CD14-positive monocyte (primary cell): Measurements from ENCODE around the gene MT1A. TPM values are rescaled to one million over a fixed set of nuclear protein-coding genes. Genes with fewer than 3 reads are reported as not detected.
A peak's percentile ranks its signal among the peaks of the same experiment; 100 is the strongest.

Experiments used
- DNase-seq, 3 donors: peaks; one replicate each; pipeline ENCODE4 v3.0.0-alpha.2; 2011 to 2022
- H2AFZ ChIP-seq: 2 replicates; pipeline ENCODE4 v1.6.0; 2012; ENCODE audit warnings: mild to moderate bottlenecking, low read depth, low read length, inconsistent platforms; ENCODE audit not compliant: insufficient read depth, poor library complexity, severe bottlenecking
- H3K27ac ChIP-seq, 2 donors: 1 replicate in 1 of 2; 2 replicates in 1 of 2; pipeline ENCODE4 v1.5.1; 2012 to 2013; ENCODE audit warnings: low read length in 2 of 2, control low read depth in 1 of 2, inconsistent platforms in 1 of 2, low read depth in 1 of 2, mild to moderate bottlenecking in 1 of 2
- H3K27me3 ChIP-seq, 2 donors: one replicate each; pipeline versions ENCODE4 v1.6.0 to v1.6.1; 2011 to 2013; ENCODE audit warnings: low read length in 2 of 2; ENCODE audit not compliant: control insufficient read depth in 2 of 2, insufficient read depth in 2 of 2
- H3K36me3 ChIP-seq, 2 donors: replicated peaks in 1 of 2; 1 replicate in 1 of 2; 2 replicates in 1 of 2; pipeline versions ENCODE4 v1.5.1 to v1.6.1; 2012 to 2013; ENCODE audit warnings: low read length in 2 of 2, control low read depth in 1 of 2, inconsistent platforms in 1 of 2, mild to moderate bottlenecking in 1 of 2; ENCODE audit not compliant: insufficient read depth in 2 of 2, control insufficient read depth in 1 of 2
- H3K4me1 ChIP-seq, 2 donors: 1 replicate in 1 of 2; 2 replicates in 1 of 2; pipeline versions ENCODE4 v1.5.1 to v1.6.1; 2012 to 2013; ENCODE audit warnings: low read length in 2 of 2, control low read depth in 1 of 2, inconsistent platforms in 1 of 2, mild to moderate bottlenecking in 1 of 2, moderate library complexity in 1 of 2; ENCODE audit not compliant: insufficient read depth in 2 of 2, control insufficient read depth in 1 of 2
- H3K4me2 ChIP-seq: replicated peaks from 2 replicates; pipeline ENCODE3; 2012; ENCODE audit warnings: low read length, moderate library complexity, mild to moderate bottlenecking; ENCODE audit not compliant: poor library complexity, severe bottlenecking; ENCODE audit errors: extremely low read depth
- H3K4me3 ChIP-seq, 3 experiments: fragments of 200-600 bp in 1 of 3; sonication (generic) in 1 of 3; replicated peaks in 1 of 3; 1 replicate in 2 of 3; 2 replicates in 1 of 3; pipeline ENCODE4 v1.5.1; 2011 to 2013; ENCODE audit warnings: low read length in 3 of 3, mild to moderate bottlenecking in 3 of 3, control low read depth in 2 of 3, low read depth in 2 of 3, inconsistent platforms in 1 of 3, moderate library complexity in 1 of 3
- H3K79me2 ChIP-seq: 2 replicates; pipeline ENCODE4 v1.6.0; 2012; ENCODE audit warnings: mild to moderate bottlenecking, control low read depth, inconsistent platforms, low read length, moderate library complexity; ENCODE audit not compliant: insufficient read depth
- H3K9ac ChIP-seq: 2 replicates; pipeline ENCODE4 v1.6.0; 2017; ENCODE audit warnings: low read length, mild to moderate bottlenecking; ENCODE audit not compliant: insufficient read depth, poor library complexity, severe bottlenecking
- H3K9me3 ChIP-seq, 2 donors: replicated peaks in 1 of 2; 1 replicate in 1 of 2; 2 replicates in 1 of 2; pipeline versions ENCODE4 v1.5.1 to v1.6.1; 2012 to 2013; ENCODE audit warnings: low read length in 2 of 2, control low read depth in 1 of 2; ENCODE audit not compliant: control insufficient read depth in 1 of 2, insufficient read depth in 1 of 2
- H4K20me1 ChIP-seq: 2 replicates; pipeline ENCODE4 v1.6.0; 2012; ENCODE audit warnings: mild to moderate bottlenecking, low read length, control low read depth, moderate library complexity; ENCODE audit not compliant: insufficient read depth
- H3K27ac Mint-ChIP-seq, 7 donors: one replicate each; pipeline ENCODE4 v1.8.0; 2020; ENCODE audit warnings: mild to moderate bottlenecking in 7 of 7, mixed read lengths in 7 of 7, moderate library complexity in 6 of 7, inconsistent platforms in 2 of 7
- H3K27me3 Mint-ChIP-seq, 3 donors: one replicate each; pipeline ENCODE4 v1.8.0; 2021 to 2022; ENCODE audit warnings: low read depth in 3 of 3, mild to moderate bottlenecking in 3 of 3, mixed read lengths in 3 of 3, moderate library complexity in 3 of 3, inconsistent platforms in 1 of 3
- H3K36me3 Mint-ChIP-seq, 2 donors: one replicate each; pipeline ENCODE4 v1.8.0; 2020; ENCODE audit warnings: mixed read lengths in 2 of 2, inconsistent platforms in 1 of 2, mild to moderate bottlenecking in 1 of 2
- H3K4me1 Mint-ChIP-seq: one replicate; pipeline ENCODE4 v1.8.0; 2020; ENCODE audit warnings: mild to moderate bottlenecking, mixed read lengths
- H3K4me3 Mint-ChIP-seq, 2 donors: one replicate each; pipeline ENCODE4 v1.8.0; 2020; ENCODE audit warnings: mild to moderate bottlenecking in 2 of 2, mixed read lengths in 2 of 2, moderate library complexity in 1 of 2
- H3K9me3 Mint-ChIP-seq, 7 donors: one replicate each; pipeline ENCODE4 v1.8.0; 2020 to 2022; ENCODE audit warnings: mixed read lengths in 7 of 7, mild to moderate bottlenecking in 6 of 7, moderate library complexity in 6 of 7, inconsistent platforms in 2 of 7
- CTCF ChIP-seq: fragments of 200-600 bp; IDR thresholded peaks from one replicate; pipeline ENCODE4 v1.8.0; 2022; ENCODE audit warnings: antibody characterized with exemption, mild to moderate bottlenecking
- WGBS: methylation state at CpG from one replicate; pipeline ENCODE4 v1.1.5; 2013; ENCODE audit warnings: missing lambda C conversion rate; ENCODE audit not compliant: insufficient coverage; 5-methylcytosine and 5-hydroxymethylcytosine counted together
- intact Hi-C, 2 donors: fragments of 100-400 bp; cut with micrococcal nuclease; formaldehyde crosslinking; loops; one replicate each; pipeline versions ENCODE4 v1.15.0 to v1.15.1; 2023
- polyA plus RNA-seq, 3 donors: library from polyadenylated mRNA; depleted of rRNA in 1 of 3; unstranded in 2 of 3; stranded (reverse) in 1 of 3; fragments of 300-500 nt in 2 of 3; fragments of >200 nt in 1 of 3; fragmentation: Illumina TruSeq in 2 of 3; gene quantifications; 1 replicate in 2 of 3; 2 replicates in 1 of 3; pipeline ENCODE4 v1.2.3, GENCODE V29; 2012 to 2021

MT1A gene
- polyA plus RNA-seq, 3 donors = not detected

GRCh38 chr16:56640076-56640475 lies 1.6 kb downstream of the MT1A start:
- H3K4me3 ChIP-seq = no peak overlapping the region
- no peak overlapping the region for H3K4me2 ChIP-seq
- DNase-seq = no peak
- Mint-ChIP-seq H3K36me3 (peaks cover 0 to under 1% of the 10 kb centered on the region in 2 donors), H3K4me3 (peak overlapping the region in 1 of 2 donors; percentile 36), H3K27me3 (peaks cover 88 to 99% (median 96%) of the 10 kb centered on the region in 3 donors), H3K27ac (no peak overlapping the region), H3K4me1 (peaks cover 25% of the 10 kb centered on the region), H3K9me3 (peaks cover 0 to 8% (median 3%) of the 10 kb centered on the region in 7 donors)
- no peaks in the 10 kb centered on the region for H4K20me1 ChIP-seq
- H3K27me3 ChIP-seq = peaks cover 85 to 99% of the 10 kb centered on the region in 2 donors
- H3K4me1 ChIP-seq = peaks cover 10 to 15% of the 10 kb centered on the region in 2 donors
- H3K9me3 ChIP-seq = peaks cover 0 to 37% of the 10 kb centered on the region in 2 donors
- no peak overlapping the region for H3K9ac ChIP-seq
- no peak for TF ChIP-seq CTCF
- H3K79me2 ChIP-seq = no peaks in the 10 kb centered on the region
- WGBS = no CpG with 5 or more reads among the region's 1 CpG
- no peak overlapping the region for H3K27ac ChIP-seq
- intact Hi-C loops = no loop called here
- no peaks in the 10 kb centered on the region for H3K36me3 ChIP-seq
- no peak overlapping the region for H2AFZ ChIP-seq

GRCh38 chr16:56641166-56641565 lies 2.7 kb downstream of the MT1A start:
- intact Hi-C loops = no loop called here
- peaks cover 20% of the 10 kb centered on the region for H3K4me1 Mint-ChIP-seq

More at GRCh38 chr16:56641166-56641565, 2.7 kb downstream of the MT1A start:
- peaks cover 0 to 27% of the 10 kb centered on the region in 2 donors for H3K9me3 ChIP-seq
- TF ChIP-seq CTCF = no peak
- no peaks in the 10 kb centered on the region for H3K36me3 ChIP-seq
- no peak for DNase-seq
- H4K20me1 ChIP-seq = no peaks in the 10 kb centered on the region
- WGBS = 76% methylated on average over 2 of the region's 2 CpGs
- H3K27ac ChIP-seq = no peak overlapping the region
- Mint-ChIP-seq H3K36me3 (no peaks in the 10 kb centered on the region), H3K27me3 (peaks cover 87 to 99% (median 97%) of the 10 kb centered on the region in 3 donors), H3K4me3 (peak overlapping the region in 1 of 2 donors; percentile 60), H3K9me3 (peaks cover 0 to 8% (median 2%) of the 10 kb centered on the region in 7 donors), H3K27ac (no peak overlapping the region)
- no peak overlapping the region for H3K4me3 ChIP-seq
- H3K79me2 ChIP-seq = no peaks in the 10 kb centered on the region
- H3K27me3 ChIP-seq = peaks cover 84 to 100% of the 10 kb centered on the region in 2 donors
- no peak overlapping the region for H3K4me2 ChIP-seq
- H2AFZ ChIP-seq = no peak overlapping the region
- peaks cover 10 to 15% of the 10 kb centered on the region in 2 donors for H3K4me1 ChIP-seq
- H3K9ac ChIP-seq = no peak overlapping the region
